GM21381 (cell line): ENCODE measurements around the gene ADGRF3.
"Not testable (repeated sequence)": the region's sequence is repeated elsewhere in the genome, so short reads cannot be mapped to it uniquely, and the experiment has no call there.

Source experiments
- ATAC-seq: cut with Tn5 transposase; IDR thresholded peaks from one replicate; pipeline ENCODE4 v1.9.1; 2021; ENCODE audit warnings: mild to moderate bottlenecking, moderate library complexity; ENCODE audit not compliant: unreplicated experiment

Gene ADGRF3

DNA sequence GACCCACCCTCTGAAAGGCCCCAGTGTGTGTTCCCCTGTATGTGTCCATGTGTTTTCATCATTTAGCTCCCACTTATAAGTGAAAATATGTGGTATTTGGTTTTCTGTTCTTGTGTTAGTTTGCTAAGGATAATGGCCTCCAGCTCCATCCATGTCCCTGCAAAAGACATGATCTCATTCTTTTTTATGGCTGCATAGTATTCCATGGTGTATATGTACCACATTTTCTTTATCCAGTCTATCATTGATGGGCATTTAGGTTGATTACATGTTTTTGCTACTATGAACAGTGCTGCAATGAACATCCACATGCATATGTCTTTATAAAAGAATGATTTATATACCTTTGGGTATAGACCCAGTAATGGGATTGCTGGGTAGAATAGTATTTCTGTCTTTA, 22.1 kb downstream of the ADGRF3 start:
- not testable (repeated sequence) for ATAC-seq

DNA sequence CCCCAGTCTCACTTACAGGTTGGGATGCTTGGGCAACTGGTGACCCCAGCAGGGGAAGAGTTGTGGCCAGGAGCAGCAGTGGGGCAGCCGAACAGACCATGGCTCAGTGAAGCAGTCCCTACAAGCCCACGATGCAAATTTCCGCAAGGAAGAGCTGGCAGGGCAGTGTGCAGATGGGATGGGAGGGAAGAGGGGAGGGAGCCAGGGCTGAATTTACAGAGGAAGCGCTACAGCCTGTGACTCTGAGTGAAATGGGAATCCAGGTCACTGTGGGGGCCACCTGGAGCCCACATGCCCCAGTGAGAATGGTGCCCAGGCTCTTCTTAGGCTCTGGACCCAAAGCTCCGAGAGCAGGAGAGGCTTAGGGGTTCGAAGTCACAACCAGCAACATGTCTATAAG, 27.6 kb downstream of the ADGRF3 start:
- ATAC-seq = no peak

DNA sequence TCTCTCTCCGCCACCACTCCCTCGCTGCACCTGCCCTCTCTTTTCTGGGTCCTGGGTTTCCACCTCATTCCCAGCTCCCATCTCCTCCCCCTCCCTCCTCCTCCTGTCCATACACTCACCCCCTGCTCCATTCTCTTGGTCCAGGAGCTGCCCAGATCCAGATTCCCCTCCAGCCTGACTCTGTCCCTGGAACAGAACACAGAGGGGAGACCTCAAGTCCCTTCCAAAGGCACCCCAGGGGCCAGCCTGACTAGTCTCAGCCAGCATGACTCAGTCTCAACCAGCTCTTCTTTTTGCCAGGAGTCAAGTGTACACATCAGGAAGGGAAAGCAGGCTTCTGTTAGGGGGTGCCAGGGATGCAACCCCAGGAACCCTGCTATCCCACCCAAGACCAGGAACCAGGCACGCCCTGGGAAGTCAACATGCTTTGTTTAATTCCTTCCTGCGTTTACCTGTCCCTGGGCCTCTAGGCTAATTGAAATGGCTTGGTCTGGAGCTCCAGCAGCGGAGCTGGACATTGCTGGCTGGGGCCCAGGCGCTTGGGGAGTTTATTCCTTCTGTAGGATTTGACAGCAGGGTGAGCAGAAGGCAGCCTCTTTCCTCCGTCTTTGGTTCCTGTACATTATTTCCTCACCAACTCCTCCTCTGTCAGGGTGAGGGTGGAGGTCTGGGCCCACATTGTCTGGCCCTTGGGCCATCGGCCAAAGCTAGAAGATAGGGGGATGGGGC, 29.0 kb downstream of the ADGRF3 start:
- no peak for ATAC-seq

DNA sequence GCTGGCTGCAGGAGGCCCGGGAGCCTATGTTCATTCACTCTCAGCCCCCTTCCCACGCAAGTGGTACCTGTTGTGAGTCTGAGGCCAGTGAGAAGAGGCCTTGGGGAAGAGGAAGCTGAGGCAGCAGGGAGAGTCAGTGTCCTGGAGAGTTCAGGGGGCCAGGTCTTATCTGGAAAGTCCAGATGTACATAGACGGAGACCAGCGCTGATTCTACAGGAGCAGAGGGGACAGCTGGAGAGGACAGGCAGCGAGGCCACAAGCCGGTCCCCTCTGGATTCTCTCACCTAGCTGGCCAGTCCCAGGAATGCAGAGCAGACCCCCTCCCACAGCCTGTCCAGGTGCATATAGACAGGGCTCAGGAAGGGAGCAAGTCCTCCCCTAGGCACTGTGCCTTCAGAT, 29.7 kb downstream of the ADGRF3 start:
- ATAC-seq = no peak

DNA sequence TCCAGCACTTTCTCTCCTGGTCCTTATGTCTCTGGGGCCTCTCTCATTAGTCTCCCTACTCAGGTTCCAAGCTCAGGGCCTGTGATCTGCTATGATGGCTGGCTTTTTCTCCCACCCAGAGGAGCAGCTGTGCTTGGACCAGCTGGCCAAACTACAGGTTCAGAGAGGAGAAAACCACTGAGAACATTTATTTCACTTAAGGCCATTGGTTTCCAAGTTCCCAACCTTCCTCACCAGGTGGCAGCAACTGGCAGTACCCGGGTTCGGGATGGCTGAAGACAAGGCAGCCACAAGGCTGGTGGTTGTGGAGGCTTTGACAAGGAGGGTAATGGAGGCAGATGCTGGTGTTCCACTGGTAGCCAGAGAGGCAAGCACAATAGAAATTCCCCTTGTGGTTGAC, 30.5 kb downstream of the ADGRF3 start:
- ATAC-seq = no peak

DNA sequence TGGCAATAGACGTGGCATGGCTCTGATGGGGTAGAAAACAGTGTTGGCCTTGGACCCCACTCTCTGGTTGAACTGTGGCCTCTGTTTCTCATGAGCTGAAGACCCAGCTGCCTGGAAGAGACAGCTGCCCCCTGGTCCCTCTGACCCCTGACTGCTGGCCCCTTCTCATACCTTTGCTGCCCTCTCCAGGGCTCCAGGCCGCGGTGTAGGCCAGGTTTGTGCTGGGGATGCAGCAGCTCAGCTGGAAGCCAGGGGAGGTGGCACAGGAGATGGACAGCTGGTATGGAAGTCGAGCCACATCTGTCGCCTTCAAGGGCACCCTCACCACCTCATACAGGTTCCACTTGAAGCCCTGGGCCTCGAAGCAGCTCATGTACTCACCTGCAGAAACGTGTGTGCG, 32.3 kb downstream of the ADGRF3 start:
- ATAC-seq = no peak

DNA sequence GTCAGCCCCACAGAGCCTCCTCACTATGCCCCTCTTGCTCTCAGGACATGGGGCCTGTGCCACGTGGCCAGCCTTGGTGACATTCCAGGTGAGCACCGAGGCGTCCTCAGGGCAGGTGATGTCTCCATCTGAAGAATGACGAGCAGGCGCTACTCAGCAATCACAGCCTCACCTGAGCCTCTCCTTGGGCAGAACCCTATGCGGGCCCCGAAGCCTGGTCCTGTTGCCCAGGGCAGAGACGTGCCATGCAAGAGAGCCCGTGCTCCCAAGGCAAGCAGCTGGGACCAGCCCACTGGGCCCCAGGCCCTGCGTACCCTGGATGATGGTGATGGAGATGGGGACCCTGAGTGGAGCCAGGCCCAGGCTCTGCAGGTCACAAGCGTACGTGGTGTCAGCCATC, 33.1 kb downstream of the ADGRF3 start:
- no peak for ATAC-seq

DNA sequence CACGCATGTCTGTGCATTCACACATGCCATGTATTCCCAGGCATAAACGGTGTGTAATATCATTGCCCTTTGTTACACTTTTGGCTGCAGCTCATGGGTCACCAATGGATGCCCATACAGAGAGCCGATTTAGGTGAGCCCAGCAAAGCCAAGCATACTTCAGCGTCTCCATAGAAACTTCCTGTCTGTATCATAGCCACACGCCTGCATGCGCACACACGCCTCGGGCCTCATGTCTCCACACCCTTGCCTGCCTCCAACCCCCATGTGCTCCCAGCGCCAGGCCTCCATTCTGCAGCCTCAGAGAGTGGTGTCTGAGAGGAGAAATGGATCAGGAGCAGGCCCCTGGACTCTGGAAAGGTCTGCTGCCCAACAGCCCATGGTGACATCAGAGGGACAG, 34.1 kb downstream of the ADGRF3 start:
- no peak for ATAC-seq

DNA sequence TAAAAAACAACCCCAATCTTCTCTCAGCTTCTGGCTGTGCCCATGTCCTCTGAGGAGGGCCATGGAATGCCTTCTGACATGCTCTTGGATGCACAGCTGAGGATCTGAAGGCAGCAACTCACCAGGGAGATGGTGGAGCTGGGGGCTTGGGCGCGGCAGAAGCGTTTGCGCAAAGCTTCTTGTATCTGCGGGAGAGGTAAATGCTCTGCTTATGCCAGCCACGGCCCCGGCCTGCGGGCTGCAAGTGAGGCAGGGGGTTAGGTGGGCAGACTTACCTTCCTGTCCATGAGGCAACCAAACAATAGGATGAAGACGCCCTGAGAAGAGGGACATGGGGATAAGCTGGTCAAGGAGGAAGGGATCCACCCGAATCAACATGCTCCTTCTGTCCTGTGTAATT, 36.7 kb downstream of the ADGRF3 start:
- no peak for ATAC-seq

DNA sequence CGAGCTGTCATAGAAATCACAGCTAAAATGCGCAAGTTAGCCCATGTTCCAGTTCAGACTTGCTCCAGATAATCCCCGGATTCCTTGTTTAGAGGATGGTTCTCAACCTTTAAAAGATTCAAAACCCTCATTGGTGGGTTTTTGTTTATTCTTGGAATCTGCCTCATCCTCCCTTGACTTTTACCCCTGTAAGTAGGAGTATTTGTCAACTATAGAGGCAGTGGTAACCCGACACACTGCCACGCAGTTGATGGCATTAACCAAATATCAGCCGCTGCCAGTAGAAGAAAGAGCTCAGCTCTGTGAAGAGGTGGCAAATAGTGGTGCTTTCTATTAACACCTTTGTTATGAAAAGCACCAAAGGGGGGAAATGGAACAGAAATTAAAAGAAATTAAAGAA, 41.0 kb downstream of the ADGRF3 start:
- ATAC-seq = no peak

DNA sequence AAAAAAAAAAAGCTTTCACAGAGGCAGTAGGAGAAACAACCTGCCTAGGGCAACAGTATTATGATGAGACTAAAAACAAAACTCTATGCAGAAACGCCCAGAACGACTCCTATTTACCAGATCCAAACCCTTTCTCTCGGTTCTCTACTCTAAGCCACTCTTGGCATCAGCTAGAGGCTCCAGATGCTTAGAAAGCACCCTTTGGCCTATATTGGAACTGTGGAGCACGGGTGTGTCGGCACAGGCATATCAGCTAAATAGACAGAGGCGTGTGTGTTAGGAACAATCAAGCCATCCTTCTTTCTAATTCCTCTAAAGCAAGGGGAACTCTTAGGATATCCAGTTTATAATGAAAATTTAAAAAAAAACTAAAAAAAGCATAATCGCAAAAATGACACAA, 41.5 kb downstream of the ADGRF3 start:
- not testable (repeated sequence) for ATAC-seq

DNA sequence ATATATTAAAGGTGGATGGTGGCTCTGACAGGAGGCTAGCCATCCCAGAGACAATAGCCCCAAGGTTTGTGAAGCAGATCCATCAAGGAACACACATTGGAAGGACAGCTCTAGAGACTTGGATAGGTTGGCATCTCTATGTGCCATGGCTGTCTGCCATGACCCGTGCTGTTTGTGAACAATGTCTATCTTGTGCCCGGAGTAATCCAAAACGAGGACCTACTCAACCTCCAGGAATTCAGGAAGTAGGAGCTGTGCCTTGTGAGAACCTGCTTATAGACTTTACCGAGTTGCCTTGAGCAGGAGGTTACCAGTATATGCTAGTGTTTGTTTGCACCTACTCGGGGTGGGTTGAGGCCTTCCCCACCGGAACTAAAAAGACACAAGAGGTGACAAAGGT, 43.7 kb downstream of the ADGRF3 start:
- ATAC-seq = no peak

DNA sequence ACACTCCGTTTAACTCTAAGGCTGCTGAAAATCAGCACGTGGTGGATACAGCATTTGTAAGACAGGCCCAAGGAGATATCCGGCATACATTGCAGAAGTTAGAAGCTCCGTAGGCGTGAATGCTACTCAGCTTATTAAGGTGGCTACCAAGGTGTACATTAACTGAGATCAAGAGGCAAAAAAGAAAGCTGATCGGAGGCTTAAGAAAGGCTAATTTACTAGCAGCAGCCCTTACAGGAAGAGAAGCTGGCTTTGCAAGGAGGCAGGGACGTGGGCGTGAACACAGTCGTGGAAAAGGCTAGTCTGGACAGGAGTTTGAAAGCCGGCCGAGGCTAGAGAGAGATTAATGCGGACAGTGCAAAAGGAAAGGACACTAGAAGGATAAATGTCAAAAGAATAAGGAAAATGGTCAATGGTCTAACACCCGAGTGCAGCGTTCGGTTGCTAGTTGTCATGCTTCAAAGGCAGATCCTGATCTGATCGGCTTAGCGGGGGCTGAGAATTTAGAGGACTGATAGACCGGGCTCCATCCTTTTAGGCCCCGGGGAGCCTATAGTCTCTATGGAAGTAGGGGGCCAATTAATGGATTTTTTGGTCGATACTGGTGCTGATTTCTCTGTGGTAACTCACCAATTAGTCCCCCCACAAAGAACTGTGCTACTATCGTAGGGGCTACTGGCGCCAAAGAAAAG, 46.2 kb downstream of the ADGRF3 start:
- ATAC-seq = no peak

DNA sequence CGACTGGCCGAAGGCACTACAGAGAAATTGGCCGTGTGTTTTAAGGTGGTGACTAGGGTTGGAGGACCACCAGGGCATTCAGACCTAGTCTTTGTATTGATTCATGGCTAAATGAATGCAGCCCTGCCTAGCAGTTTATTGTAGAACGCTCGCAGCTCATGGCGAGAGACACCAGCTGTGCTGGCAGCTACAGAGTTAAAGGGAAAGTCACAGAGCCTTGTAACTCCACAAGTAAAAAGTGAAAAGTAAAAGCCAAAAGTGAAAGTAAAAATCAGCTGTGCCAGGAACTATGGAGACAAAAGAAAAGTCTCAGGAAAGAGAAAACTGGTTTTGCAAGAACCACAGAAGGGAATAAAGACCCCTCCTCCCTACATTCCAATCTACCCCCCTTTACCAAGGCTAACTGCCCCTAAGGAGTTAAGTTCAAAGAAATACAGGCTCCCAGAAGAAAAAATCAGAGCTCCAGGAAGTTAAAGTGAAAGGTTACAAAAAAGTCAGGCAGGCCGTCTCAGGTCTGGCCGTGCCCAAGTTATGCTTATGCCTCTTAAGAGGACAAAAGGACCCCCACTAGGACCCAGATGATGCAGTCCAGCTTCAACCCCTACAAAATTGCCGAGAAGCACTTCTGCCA, 47.0 kb downstream of the ADGRF3 start:
- no peak for ATAC-seq

DNA sequence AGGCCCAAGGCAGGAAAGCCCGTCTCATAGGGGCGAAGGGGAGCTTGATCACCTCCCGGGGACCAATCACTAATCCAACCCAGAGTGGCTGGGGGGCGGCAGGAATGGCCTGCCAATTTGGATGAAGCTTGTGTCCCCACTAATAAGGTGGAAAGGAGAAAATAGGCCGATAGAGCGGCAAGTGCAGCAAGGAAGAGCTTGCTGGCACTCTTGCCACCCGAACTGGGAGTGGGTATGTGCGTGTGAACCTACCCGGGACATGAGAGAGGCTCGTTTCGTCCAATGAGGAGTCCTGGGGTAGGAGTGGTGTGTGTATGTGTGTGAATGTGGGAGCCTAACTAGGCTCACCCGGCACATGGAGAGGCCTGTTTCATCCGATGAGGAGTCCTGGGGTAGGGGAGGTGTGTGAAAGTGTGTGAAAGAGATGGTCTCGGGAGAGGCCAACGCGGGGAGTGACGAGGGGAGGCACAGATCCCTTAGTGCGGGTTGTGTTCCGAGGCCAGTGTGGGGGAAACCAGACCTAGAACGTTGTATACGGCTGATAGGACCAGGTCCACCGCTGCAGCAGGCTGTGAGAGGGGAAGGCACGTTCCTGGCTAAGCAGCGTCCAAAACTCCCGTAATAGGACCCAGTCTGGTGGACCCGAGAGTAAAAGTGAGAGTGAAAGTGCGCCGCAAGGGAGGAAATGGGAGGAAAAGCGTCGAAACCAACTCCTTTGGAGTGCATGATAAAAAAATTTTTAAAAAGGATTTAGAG, 47.8 kb downstream of the ADGRF3 start:
- no peak for ATAC-seq

DNA sequence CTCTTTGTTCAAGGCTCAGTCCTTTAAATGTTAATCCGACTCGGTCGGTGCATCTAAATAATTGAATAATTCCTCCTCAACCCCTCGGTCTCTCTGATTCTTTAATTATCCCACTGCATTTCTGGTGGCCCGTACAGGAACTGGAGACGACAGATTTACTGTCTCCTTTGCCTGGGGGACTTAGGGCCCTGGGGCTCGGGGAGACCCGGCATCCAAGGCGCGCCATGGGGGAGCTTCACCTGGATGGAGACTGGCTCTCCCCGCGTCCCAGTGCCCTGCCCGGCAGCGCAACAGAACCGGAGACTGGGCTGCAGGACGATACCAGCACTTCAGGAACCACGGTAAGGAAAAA, 48.3 kb downstream of the ADGRF3 start:
- no peak for ATAC-seq

DNA sequence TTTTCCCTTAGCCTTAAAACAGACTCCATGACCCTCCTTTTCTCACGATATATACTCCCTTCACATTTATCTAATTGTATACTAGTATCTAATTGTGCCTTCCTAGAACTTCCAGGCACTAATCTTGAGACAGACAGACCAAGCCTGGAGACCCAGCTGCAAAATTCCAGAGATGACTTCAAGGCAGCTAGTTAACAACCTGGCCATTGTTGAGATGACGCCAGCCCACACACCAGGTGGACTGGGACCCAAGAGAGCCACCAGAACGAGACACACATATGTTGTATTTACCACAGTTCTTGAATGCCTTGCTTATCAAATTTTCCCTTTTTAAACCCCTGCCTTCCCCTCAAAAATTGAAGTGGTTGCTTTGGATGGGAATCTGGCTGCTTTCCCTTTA, 49.5 kb downstream of the ADGRF3 start:
- ATAC-seq = no peak

DNA sequence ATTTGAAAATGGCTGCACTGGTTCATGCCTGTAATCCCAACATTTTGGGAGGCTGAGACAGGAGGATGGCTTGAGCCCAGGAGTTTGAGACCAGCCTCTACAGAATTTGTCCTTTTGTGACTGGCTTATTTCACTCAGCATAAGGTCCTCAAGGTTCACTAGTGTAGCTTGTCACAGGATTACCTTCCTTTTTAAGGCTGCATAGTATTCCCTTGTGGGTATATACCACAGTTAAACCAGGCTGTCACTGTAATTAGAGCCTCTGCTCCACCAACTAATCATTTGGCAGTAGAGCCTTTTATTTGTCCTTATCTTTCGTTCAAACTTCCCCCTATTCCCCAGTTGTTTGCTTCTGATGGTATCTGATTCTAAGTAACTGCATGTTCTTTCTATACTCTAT, 51.1 kb downstream of the ADGRF3 start:
- ATAC-seq = no peak

DNA sequence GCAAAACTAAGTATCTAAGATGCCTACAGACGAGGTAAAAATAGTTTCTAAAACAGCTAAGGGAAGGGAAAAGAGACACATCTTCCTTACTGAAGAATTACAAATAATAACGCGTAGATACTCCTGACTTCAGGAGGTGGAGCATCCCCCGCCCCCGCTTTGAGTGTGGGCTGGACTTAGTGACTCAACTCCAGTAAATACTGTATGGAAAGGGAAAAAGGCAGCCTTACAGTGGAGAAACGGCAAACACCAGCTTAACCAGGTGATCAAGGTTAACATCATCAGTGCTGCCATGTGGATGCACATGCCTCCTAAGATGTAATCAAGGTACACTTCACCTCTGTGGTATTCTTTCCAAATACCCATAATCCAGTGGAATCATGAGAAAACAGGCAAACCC, 53.9 kb downstream of the ADGRF3 start:
- no peak for ATAC-seq

DNA sequence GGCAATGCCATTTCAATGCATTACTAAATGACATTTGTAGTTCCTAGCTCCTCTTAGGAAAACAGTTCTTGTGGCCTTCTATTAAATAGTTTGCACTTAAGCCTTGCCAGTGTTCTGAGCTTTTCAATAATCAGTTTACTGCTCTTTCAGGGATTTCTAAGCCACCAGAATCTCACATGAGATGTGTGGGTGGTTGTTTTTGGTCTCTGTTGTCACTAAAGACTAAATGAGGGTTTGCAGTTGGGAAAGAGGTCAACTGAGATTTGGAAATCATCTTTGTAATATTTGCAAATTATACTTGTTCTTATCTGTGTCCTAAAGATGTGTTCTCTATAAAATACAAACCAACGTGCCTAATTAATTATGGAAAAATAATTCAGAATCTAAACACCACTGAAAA, 56.6 kb downstream of the ADGRF3 start:
- ATAC-seq = no peak

DNA sequence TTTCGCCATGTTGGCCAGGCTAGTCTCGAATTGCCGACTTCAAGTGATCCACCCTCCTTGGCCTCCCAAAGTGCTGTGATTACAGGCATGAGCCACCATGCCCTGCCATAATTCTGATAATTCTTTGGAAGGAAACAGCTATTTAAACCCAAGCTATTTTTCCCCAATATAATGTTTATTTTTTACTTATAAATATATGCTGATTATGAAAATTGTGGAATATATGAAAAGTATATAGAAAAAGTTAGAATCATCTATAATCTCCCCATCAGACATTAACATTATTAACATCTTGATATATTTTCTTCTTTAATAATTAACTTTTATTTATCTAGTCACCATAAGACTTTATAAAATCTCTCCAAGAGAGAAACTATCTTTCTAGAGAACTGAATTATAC, 60.7 kb downstream of the ADGRF3 start:
- ATAC-seq = no peak

DNA sequence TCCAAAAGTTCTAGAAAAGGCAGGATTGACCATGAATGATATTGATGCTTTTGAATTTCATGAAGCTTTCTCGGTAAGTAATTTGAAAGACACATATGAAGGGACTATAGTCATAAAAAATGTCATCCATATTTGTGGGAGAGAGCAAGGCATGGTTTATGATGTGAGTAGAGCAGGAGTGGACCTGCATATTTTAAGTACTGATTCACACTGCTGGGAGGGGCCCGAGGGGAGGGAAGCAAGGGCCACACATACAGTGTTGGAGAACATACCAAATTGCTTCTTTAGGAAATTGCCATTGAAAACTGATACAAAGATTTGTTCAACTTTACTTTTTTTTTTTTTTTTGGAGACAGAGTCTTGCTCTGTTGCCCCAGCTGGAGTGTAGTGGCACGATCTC, 62.5 kb downstream of the ADGRF3 start:
- ATAC-seq = no peak
